Measurements from ENCODE around the gene MAGEC3. TPM values are rescaled to one million over a fixed set of nuclear protein-coding genes. Genes with fewer than 3 reads are reported as not detected.
"Not testable (repeated sequence)": the region's sequence is repeated elsewhere in the genome, so short reads cannot be mapped to it uniquely, and the experiment has no call there.

Gene MAGEC3
- total and polyA plus RNA-seq, 5 donors from 2014 or later, result not detected

- Mint-ChIP-seq H3K27ac (no peak overlapping the region), H3K9me3 (peaks cover 0 to 5% (median 0%) of the 10 kb centered on the region in 7 donors), H3K36me3 (no peaks in the 10 kb centered on the region), H3K27me3 (no peaks in the 10 kb centered on the region), H3K4me3 (no peak overlapping the region), H3K4me1 (no peaks in the 10 kb centered on the region)
- H3K4me3 ChIP-seq (ENCODE audit: low read depth, low read length), result no peak overlapping the region
- DNase-seq, result no peak
- H3K36me3 ChIP-seq (ENCODE audit: control insufficient read depth, insufficient read depth, low read length), result no peaks in the 10 kb centered on the region
- ATAC-seq (ENCODE audit: low read depth in 2 of 2), result no peak
- H3K27ac ChIP-seq (ENCODE audit: insufficient read depth, low read length, poor library complexity, severe bottlenecking), result no peak overlapping the region
- peaks cover 0 to 2% of the 10 kb centered on the region in 2 experiments for H3K9me3 ChIP-seq (ENCODE audit: control insufficient read depth in 2 of 2, low read length in 2 of 2)
- H3K27me3 ChIP-seq (ENCODE audit: control insufficient read depth, insufficient read depth, low read length), result no peaks in the 10 kb centered on the region
- H3K4me1 ChIP-seq (ENCODE audit: control insufficient read depth, insufficient read depth, low read length, poor library complexity, severe bottlenecking), result no peaks in the 10 kb centered on the region
Measured at GRCh38 chrX:141857479-141857878, 19.4 kb downstream of the MAGEC3 start.

DNA sequence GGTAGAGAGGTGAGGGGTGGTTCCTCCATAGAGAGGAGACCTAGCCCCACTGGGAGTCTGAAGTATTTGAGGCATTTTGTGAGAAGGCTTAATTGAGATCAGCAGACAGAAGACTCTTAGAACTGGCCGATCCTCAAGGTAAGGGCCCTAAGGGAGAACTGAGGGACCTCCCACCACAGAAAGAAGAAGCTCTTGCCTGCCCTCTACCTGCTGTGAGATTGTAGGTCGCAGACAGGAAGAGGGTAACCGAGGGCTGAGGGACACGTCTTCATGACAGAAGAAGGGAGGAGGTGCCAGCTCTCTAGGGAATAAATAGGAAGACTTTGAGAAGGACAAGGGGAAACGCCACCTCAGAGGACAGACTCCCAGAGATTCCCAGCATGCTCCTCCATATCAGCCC, 41.5 kb downstream of the MAGEC3 start:
- H3K4me3 ChIP-seq (ENCODE audit: low read depth, low read length), result no peak overlapping the region
- H3K9me3 Mint-ChIP-seq, result peaks cover 0 to 7% (median 0%) of the 10 kb centered on the region in 7 donors
- H3K27ac ChIP-seq (ENCODE audit: insufficient read depth, low read length, poor library complexity, severe bottlenecking), result no peak overlapping the region
- H3K27ac Mint-ChIP-seq, result no peak overlapping the region
- H3K4me3 Mint-ChIP-seq, result no peak overlapping the region
- no peaks in the 10 kb centered on the region for H3K4me1 ChIP-seq (ENCODE audit: control insufficient read depth, insufficient read depth, low read length, poor library complexity, severe bottlenecking)
- H3K36me3 Mint-ChIP-seq, result no peaks in the 10 kb centered on the region
- no peaks in the 10 kb centered on the region for H3K36me3 ChIP-seq (ENCODE audit: control insufficient read depth, insufficient read depth, low read length)
- H3K9me3 ChIP-seq (ENCODE audit: control insufficient read depth in 2 of 2, low read length in 2 of 2), result no peaks in the 10 kb centered on the region
- H3K27me3 Mint-ChIP-seq, result no peaks in the 10 kb centered on the region
- H3K4me1 Mint-ChIP-seq, result no peaks in the 10 kb centered on the region
- no peak for ATAC-seq (ENCODE audit: low read depth in 2 of 2)
- no peaks in the 10 kb centered on the region for H3K27me3 ChIP-seq (ENCODE audit: control insufficient read depth, insufficient read depth, low read length)
- no peak for DNase-seq

GRCh38 chrX:141888811-141889210, 50.7 kb downstream of the MAGEC3 start:
- H3K4me1 ChIP-seq (ENCODE audit: control insufficient read depth, insufficient read depth, low read length, poor library complexity, severe bottlenecking), result not testable (repeated sequence)

GRCh38 chrX:141894733-141895132, 56.6 kb downstream of the MAGEC3 start:
- Histone ChIP-seq H3K9me3 (ENCODE audit: control insufficient read depth in 2 of 2, low read length in 2 of 2) (no peaks in the 10 kb centered on the region), H3K27ac (ENCODE audit: insufficient read depth, low read length, poor library complexity, severe bottlenecking) (no peak overlapping the region), H3K27me3 (ENCODE audit: control insufficient read depth, insufficient read depth, low read length) (no peaks in the 10 kb centered on the region), H3K4me1 (ENCODE audit: control insufficient read depth, insufficient read depth, low read length, poor library complexity, severe bottlenecking) (no peaks in the 10 kb centered on the region), H3K4me3 (ENCODE audit: low read depth, low read length) (no peak overlapping the region), H3K36me3 (ENCODE audit: control insufficient read depth, insufficient read depth, low read length) (no peaks in the 10 kb centered on the region)
- Mint-ChIP-seq H3K4me3 (no peak overlapping the region), H3K36me3 (no peaks in the 10 kb centered on the region), H3K4me1 (no peaks in the 10 kb centered on the region), H3K9me3 (peaks cover 0 to 3% (median 0%) of the 10 kb centered on the region in 7 donors), H3K27me3 (no peaks in the 10 kb centered on the region), H3K27ac (no peak overlapping the region)
- DNase-seq (no peak), ATAC-seq (ENCODE audit: low read depth in 2 of 2) (no peak)

More at GRCh38 chrX:141888811-141889210, 50.7 kb downstream of the MAGEC3 start:
- H3K27me3 ChIP-seq (ENCODE audit: control insufficient read depth, insufficient read depth, low read length); H3K27ac Mint-ChIP-seq; H3K27me3 Mint-ChIP-seq; H3K4me3 Mint-ChIP-seq; H3K36me3 Mint-ChIP-seq; H3K36me3 ChIP-seq (ENCODE audit: control insufficient read depth, insufficient read depth, low read length); DNase-seq; H3K9me3 ChIP-seq (ENCODE audit: control insufficient read depth in 2 of 2, low read length in 2 of 2); H3K4me1 Mint-ChIP-seq; H3K27ac ChIP-seq (ENCODE audit: insufficient read depth, low read length, poor library complexity, severe bottlenecking); H3K9me3 Mint-ChIP-seq; ATAC-seq (ENCODE audit: low read depth in 2 of 2); H3K4me3 ChIP-seq (ENCODE audit: low read depth, low read length): not testable (repeated sequence)

GRCh38 chrX:141897690-141898089, 59.6 kb downstream of the MAGEC3 start:
- no peaks in the 10 kb centered on the region for H3K36me3 Mint-ChIP-seq
- no peaks in the 10 kb centered on the region for H3K27me3 ChIP-seq (ENCODE audit: control insufficient read depth, insufficient read depth, low read length)
- H3K27ac Mint-ChIP-seq, result no peak overlapping the region
- no peak for ATAC-seq (ENCODE audit: low read depth in 2 of 2)
- H3K4me1 Mint-ChIP-seq, result no peaks in the 10 kb centered on the region
- no peak overlapping the region for H3K27ac ChIP-seq (ENCODE audit: insufficient read depth, low read length, poor library complexity, severe bottlenecking)
- no peak overlapping the region for H3K4me3 ChIP-seq (ENCODE audit: low read depth, low read length)
- no peaks in the 10 kb centered on the region for H3K36me3 ChIP-seq (ENCODE audit: control insufficient read depth, insufficient read depth, low read length)
- no peaks in the 10 kb centered on the region for H3K9me3 ChIP-seq (ENCODE audit: control insufficient read depth in 2 of 2, low read length in 2 of 2)
- H3K4me1 ChIP-seq (ENCODE audit: control insufficient read depth, insufficient read depth, low read length, poor library complexity, severe bottlenecking), result no peaks in the 10 kb centered on the region
- DNase-seq, result no peak
- peaks cover 0 to 3% (median 0%) of the 10 kb centered on the region in 7 donors for H3K9me3 Mint-ChIP-seq
- no peaks in the 10 kb centered on the region for H3K27me3 Mint-ChIP-seq
- no peak overlapping the region for H3K4me3 Mint-ChIP-seq

DNA sequence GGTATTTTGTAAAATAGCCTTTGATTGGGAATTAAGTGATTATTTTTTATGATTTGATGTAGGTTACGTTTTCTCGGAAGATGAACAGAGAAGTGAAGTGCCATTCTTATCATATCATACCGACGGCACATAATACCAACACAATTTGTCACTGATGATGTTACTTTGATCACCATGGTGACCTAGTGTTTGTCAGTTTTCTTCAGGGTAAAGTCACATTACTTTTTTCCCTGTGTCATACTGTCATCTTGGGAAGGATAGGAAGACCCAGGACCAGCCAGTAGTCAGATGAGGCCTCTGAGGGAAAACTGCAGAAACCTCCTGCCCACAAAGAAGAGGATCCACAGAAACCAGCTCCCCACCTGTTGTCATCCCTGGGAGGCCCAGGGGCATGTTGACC, 64.2 kb downstream of the MAGEC3 start:
- H3K27me3 Mint-ChIP-seq, result no peaks in the 10 kb centered on the region

GRCh38 chrX:141903400-141904155, 65.5 kb downstream of the MAGEC3 start, which contains the start of gene MAGEC1:
Gene MAGEC1, plus strand, starts transcription at chrX:141903894. Its CDS starts 1,179 bp downstream, at chrX:141905073.
- ATAC-seq (ENCODE audit: low read depth in 2 of 2) (no peak), DNase-seq (no peak)
- H3K27ac ChIP-seq (ENCODE audit: insufficient read depth, low read length, poor library complexity, severe bottlenecking), result no peak within 1 kb of the TSS
- H3K36me3 ChIP-seq (ENCODE audit: control insufficient read depth, insufficient read depth, low read length), result no peaks in the 10 kb centered on the region
- no peak within 1 kb of the TSS for H3K4me3 Mint-ChIP-seq
- H3K9me3 ChIP-seq (ENCODE audit: control insufficient read depth in 2 of 2, low read length in 2 of 2), result no peaks in the 10 kb centered on the region
- H3K27me3 Mint-ChIP-seq, result no peaks in the 10 kb centered on the region
- no peaks in the 10 kb centered on the region for H3K36me3 Mint-ChIP-seq
- H3K4me3 ChIP-seq (ENCODE audit: low read depth, low read length), result no peak within 1 kb of the TSS
- H3K4me1 Mint-ChIP-seq, result no peaks in the 10 kb centered on the region
- H3K9me3 Mint-ChIP-seq, result peaks cover 0 to 9% (median 0%) of the 10 kb centered on the region in 7 donors
- no peak within 1 kb of the TSS for H3K27ac Mint-ChIP-seq
- no peaks in the 10 kb centered on the region for H3K27me3 ChIP-seq (ENCODE audit: control insufficient read depth, insufficient read depth, low read length)
- no peaks in the 10 kb centered on the region for H3K4me1 ChIP-seq (ENCODE audit: control insufficient read depth, insufficient read depth, low read length, poor library complexity, severe bottlenecking)

More for the DNA sequence above, 64.2 kb downstream of the MAGEC3 start:
- Histone ChIP-seq H3K27ac (ENCODE audit: insufficient read depth, low read length, poor library complexity, severe bottlenecking) (no peak overlapping the region), H3K27me3 (ENCODE audit: control insufficient read depth, insufficient read depth, low read length) (no peaks in the 10 kb centered on the region), H3K36me3 (ENCODE audit: control insufficient read depth, insufficient read depth, low read length) (no peaks in the 10 kb centered on the region), H3K4me3 (ENCODE audit: low read depth, low read length) (no peak overlapping the region), H3K4me1 (ENCODE audit: control insufficient read depth, insufficient read depth, low read length, poor library complexity, severe bottlenecking) (no peaks in the 10 kb centered on the region), H3K9me3 (ENCODE audit: control insufficient read depth in 2 of 2, low read length in 2 of 2) (no peaks in the 10 kb centered on the region)
- DNase-seq, result no peak
- H3K36me3 Mint-ChIP-seq, result no peaks in the 10 kb centered on the region
- H3K9me3 Mint-ChIP-seq, result peaks cover 0 to 6% (median 0%) of the 10 kb centered on the region in 7 donors
- H3K4me1 Mint-ChIP-seq, result no peaks in the 10 kb centered on the region
- H3K4me3 Mint-ChIP-seq, result no peak overlapping the region
- no peak for ATAC-seq (ENCODE audit: low read depth in 2 of 2)
- no peak overlapping the region for H3K27ac Mint-ChIP-seq

DNA sequence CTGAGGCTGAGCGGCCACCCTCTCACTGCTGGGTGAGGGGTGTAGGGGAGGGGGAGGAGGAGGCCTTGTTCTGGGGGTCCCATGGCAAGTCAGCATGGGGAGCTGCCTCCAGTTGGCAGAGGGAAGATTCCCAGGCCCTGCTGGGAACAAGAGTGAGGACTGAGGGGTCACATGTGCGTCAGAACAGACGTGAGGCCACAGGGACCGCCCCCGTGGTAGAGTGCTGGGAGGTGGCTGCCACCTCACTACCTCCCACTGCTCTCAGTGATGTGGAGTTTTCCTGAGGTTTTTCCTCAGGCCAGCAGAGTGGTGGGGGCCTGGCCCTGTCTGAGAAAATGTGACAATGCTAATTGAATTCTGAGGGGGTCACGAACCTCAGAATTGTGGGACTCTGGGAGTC, 66.1 kb downstream of the MAGEC3 start:
- Histone ChIP-seq H3K27me3 (ENCODE audit: control insufficient read depth, insufficient read depth, low read length) (no peaks in the 10 kb centered on the region), H3K4me3 (ENCODE audit: low read depth, low read length) (no peak overlapping the region), H3K27ac (ENCODE audit: insufficient read depth, low read length, poor library complexity, severe bottlenecking) (no peak overlapping the region), H3K36me3 (ENCODE audit: control insufficient read depth, insufficient read depth, low read length) (no peaks in the 10 kb centered on the region), H3K4me1 (ENCODE audit: control insufficient read depth, insufficient read depth, low read length, poor library complexity, severe bottlenecking) (no peaks in the 10 kb centered on the region), H3K9me3 (ENCODE audit: control insufficient read depth in 2 of 2, low read length in 2 of 2) (no peaks in the 10 kb centered on the region)
- Mint-ChIP-seq H3K4me1 (no peaks in the 10 kb centered on the region), H3K27ac (no peak overlapping the region), H3K9me3 (peaks cover 0 to 9% (median 0%) of the 10 kb centered on the region in 7 donors), H3K36me3 (no peaks in the 10 kb centered on the region), H3K27me3 (no peaks in the 10 kb centered on the region), H3K4me3 (no peak overlapping the region)
- ATAC-seq (ENCODE audit: low read depth in 2 of 2), result no peak
- DNase-seq, result no peak
